ENCODE results near the gene SYS1.

GRCh38 chr20:45328451-45328850 is 34.5 kb upstream of the SYS1 start:
- TF ChIP-seq CTCF (IDR thresholded peaks at IDR 0.05 in 8 of 11, conservative IDR thresholded peaks at IDR 0.05 in 3 of 11), result no peak
- no peak for TF ChIP-seq POLR2AphosphoS5 (IDR thresholded peaks at IDR 0.05)

Measured in spleen (tissue), 7 donors.